ENCODE data around the gene RASL11B. TPM values are rescaled to one million over a fixed set of nuclear protein-coding genes. Genes with fewer than 3 reads are reported as not detected.

Gene RASL11B
- total and polyA plus RNA-seq, 8 donors = 0.83 to 6.4 (median 2.9) TPM; not detected in 1

GRCh38 chr4:52880994-52881393 lies 18.9 kb downstream of the RASL11B start:
- Histone ChIP-seq H3K27me3 (no peaks in the 10 kb centered on the region), H3K9me3 (no peaks in the 10 kb centered on the region), H3K36me3 (peaks cover 0 to 12% (median 0%) of the 10 kb centered on the region in 4 donors), H3K4me1 (no peaks in the 10 kb centered on the region), H3K4me3 (no peak overlapping the region), H3K27ac (no peak overlapping the region)
- TF ChIP-seq POLR2A (IDR thresholded peaks at IDR 0.05) = no peak
- TF ChIP-seq EP300 (IDR thresholded peaks at IDR 0.05) = no peak
- no peak for TF ChIP-seq CTCF (IDR thresholded peaks at IDR 0.05)
- no peak for TF ChIP-seq POLR2AphosphoS5 (IDR thresholded peaks at IDR 0.05)
- intact Hi-C loops (cut with DNase I; ENCODE audit: low total_unique reads) = no loop called here
- WGBS, 5 donors = 86 to 100% (median 91%) methylated on average over 1 of the region's 1 CpG
- no peak for DNase-seq

- Histone ChIP-seq H3K4me1 (no peaks in the 10 kb centered on the region), H3K9me3 (no peaks in the 10 kb centered on the region), H3K27me3 (no peaks in the 10 kb centered on the region), H3K4me3 (no peak overlapping the region), H3K27ac (no peak overlapping the region), H3K36me3 (peaks cover 0 to 12% (median 0%) of the 10 kb centered on the region in 4 donors)
- intact Hi-C loops (cut with DNase I; ENCODE audit: low total_unique reads) = no loop called here
- no peak for TF ChIP-seq CTCF (IDR thresholded peaks at IDR 0.05)
- TF ChIP-seq POLR2AphosphoS5 (IDR thresholded peaks at IDR 0.05) = no peak
- no peak for TF ChIP-seq POLR2A (IDR thresholded peaks at IDR 0.05)
- no peak for TF ChIP-seq EP300 (IDR thresholded peaks at IDR 0.05)
- WGBS, 5 donors = 71 to 87% (median 78%) methylated on average over 4 of the region's 4 CpGs
- DNase-seq = peak in 1 of 2 donors; percentile 27
These were observed 21.1 kb downstream of the RASL11B start for GRCh38 chr4:52883183-52883621.

DNA sequence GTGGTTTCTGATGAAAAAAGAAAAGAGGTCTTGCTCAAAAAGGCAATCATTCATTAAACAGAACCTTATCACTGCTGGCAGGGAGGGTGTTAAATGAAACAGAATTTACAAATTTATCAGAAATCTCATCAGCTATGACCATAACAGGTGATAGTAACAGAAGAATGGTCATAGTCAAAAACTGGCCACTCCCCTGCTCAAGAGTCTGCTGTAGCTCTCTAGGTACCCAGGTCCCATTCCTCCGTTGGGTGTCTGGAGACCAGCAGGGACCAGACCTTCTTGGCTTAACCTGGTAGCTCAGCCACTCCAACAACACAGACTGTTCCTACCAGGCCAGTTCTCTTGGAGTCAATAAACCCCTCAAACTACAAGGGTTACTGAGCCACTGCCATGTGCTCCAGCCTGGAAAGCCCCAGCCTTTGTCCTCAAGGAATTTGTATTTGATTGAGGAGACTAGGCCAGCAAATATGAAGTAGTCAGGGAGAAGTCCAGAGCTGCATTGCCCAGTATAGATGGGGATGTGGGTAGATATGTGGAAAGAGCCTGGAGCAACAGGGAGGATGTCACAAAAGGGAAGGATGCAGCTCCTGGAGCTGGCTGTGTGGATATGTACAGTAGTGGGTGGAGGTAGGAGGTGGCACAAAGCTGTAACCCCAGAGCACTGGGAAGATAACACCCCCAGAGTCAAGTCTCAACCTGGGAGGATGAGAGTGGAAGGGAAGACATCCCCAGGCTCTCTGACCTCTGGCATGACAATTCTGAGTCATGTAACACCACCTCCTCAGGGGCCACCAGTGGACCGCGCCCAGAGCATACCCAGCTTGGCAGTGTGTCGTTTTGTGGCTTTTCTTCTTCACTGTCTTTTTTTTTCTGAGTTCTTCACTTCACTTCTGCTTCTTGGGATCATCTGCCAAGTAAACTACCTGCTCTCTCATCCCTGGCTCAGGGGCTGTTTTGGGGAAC lies 21.9 kb downstream of the RASL11B start:
- Histone ChIP-seq H3K4me3 (no peak overlapping the region), H3K27me3 (no peaks in the 10 kb centered on the region), H3K9me3 (no peaks in the 10 kb centered on the region), H3K27ac (no peak overlapping the region), H3K36me3 (peaks cover 0 to 12% (median 0%) of the 10 kb centered on the region in 4 donors), H3K4me1 (no peaks in the 10 kb centered on the region)
- 83 to 92% (median 91%) methylated on average over 4 of the region's 4 CpGs for WGBS, 5 donors
- intact Hi-C loops (cut with DNase I; ENCODE audit: low total_unique reads) = no loop called here
- TF ChIP-seq CTCF (IDR thresholded peaks at IDR 0.05) = no peak
- TF ChIP-seq POLR2A (IDR thresholded peaks at IDR 0.05) = no peak
- TF ChIP-seq EP300 (IDR thresholded peaks at IDR 0.05) = no peak
- TF ChIP-seq POLR2AphosphoS5 (IDR thresholded peaks at IDR 0.05) = no peak
- DNase-seq = no peak

GRCh38 chr4:52884994-52885393 lies 22.9 kb downstream of the RASL11B start:
- Histone ChIP-seq H3K9me3 (no peaks in the 10 kb centered on the region), H3K27ac (no peak overlapping the region), H3K4me3 (no peak overlapping the region), H3K4me1 (no peaks in the 10 kb centered on the region), H3K27me3 (no peaks in the 10 kb centered on the region), H3K36me3 (peaks cover 0 to 12% (median 0%) of the 10 kb centered on the region in 4 donors)
- intact Hi-C loops (cut with DNase I; ENCODE audit: low total_unique reads) = no loop called here
- DNase-seq = no peak
- TF ChIP-seq POLR2A (IDR thresholded peaks at IDR 0.05) = no peak
- TF ChIP-seq EP300 (IDR thresholded peaks at IDR 0.05) = no peak
- TF ChIP-seq POLR2AphosphoS5 (IDR thresholded peaks at IDR 0.05) = no peak
- TF ChIP-seq CTCF (IDR thresholded peaks at IDR 0.05) = no peak
- 88 to 100% (median 92%) methylated on average over 2 of the region's 2 CpGs for WGBS, 5 donors
